GM12874 (cell line): ENCODE measurements around the gene CD226.

Source experiments
- CTCF ChIP-seq: IDR thresholded peaks from 2 replicates; pipeline ENCODE4 v1.5.1; 2011; ENCODE audit warnings: low read depth, mild to moderate bottlenecking, control low read depth, low read length, moderate library complexity; ENCODE audit not compliant: insufficient read depth

CD226 gene

GRCh38 chr18:69883781-69884180 is 63.9 kb downstream of the CD226 start:
- TF ChIP-seq CTCF = no peak

- no peak for TF ChIP-seq CTCF
Measured at GRCh38 chr18:69882965-69883668, 64.6 kb downstream of the CD226 start.

- no peak for TF ChIP-seq CTCF
Measured at GRCh38 chr18:69880083-69880482, 67.6 kb downstream of the CD226 start.

GRCh38 chr18:69878213-69878933 is 69.3 kb downstream of the CD226 start:
- no peak for TF ChIP-seq CTCF

- no peak for TF ChIP-seq CTCF
Measured at GRCh38 chr18:69876490-69876889, 71.2 kb downstream of the CD226 start.

GRCh38 chr18:69874058-69874457 is 73.6 kb downstream of the CD226 start:
- no peak for TF ChIP-seq CTCF

- TF ChIP-seq CTCF = no peak
Measured at GRCh38 chr18:69872661-69873060, 75.0 kb downstream of the CD226 start.
